Measurements from ENCODE around the gene BRD2.

The BRD2 gene

GRCh38 chr6:32962213-32962826, 6.1 kb upstream of the BRD2 start:
- no peak overlapping the region for H3K4me3 Mint-ChIP-seq
- H3K4me1 Mint-ChIP-seq: peaks cover 61% of the 10 kb centered on the region
- no peaks in the 10 kb centered on the region for H3K36me3 Mint-ChIP-seq
- H3K27ac Mint-ChIP-seq: no peak overlapping the region
- no peaks in the 10 kb centered on the region for H3K9me3 Mint-ChIP-seq
- H3K27me3 Mint-ChIP-seq: no peaks in the 10 kb centered on the region

- H3K4me3 Mint-ChIP-seq: no peak overlapping the region
- peaks cover 64% of the 10 kb centered on the region for H3K4me1 Mint-ChIP-seq
- H3K36me3 Mint-ChIP-seq: no peaks in the 10 kb centered on the region
- H3K9me3 Mint-ChIP-seq: no peaks in the 10 kb centered on the region
- no peaks in the 10 kb centered on the region for H3K27me3 Mint-ChIP-seq
- H3K27ac Mint-ChIP-seq: peak overlapping the region; percentile 60
These were observed 4.5 kb upstream of the BRD2 start for GRCh38 chr6:32963866-32964265.

- Mint-ChIP-seq H3K4me1 (peaks cover 60% of the 10 kb centered on the region), H3K27ac (peak overlapping the region; percentile 44), H3K27me3 (no peaks in the 10 kb centered on the region), H3K9me3 (no peaks in the 10 kb centered on the region), H3K36me3 (no peaks in the 10 kb centered on the region), H3K4me3 (no peak overlapping the region)
These were observed 3.6 kb upstream of the BRD2 start for GRCh38 chr6:32964776-32965175.

GRCh38 chr6:32967151-32968091, 973 bp upstream of the BRD2 start:
- Mint-ChIP-seq H3K4me3 (peak overlapping the region; percentile 96), H3K9me3 (no peaks in the 10 kb centered on the region), H3K4me1 (peaks cover 39% of the 10 kb centered on the region), H3K27me3 (no peaks in the 10 kb centered on the region), H3K36me3 (peaks cover 8% of the 10 kb centered on the region), H3K27ac (peak overlapping the region; percentile 86)

GRCh38 chr6:32968867-32969684, 682 bp downstream of the BRD2 start:
- Mint-ChIP-seq H3K4me1 (peaks cover 31% of the 10 kb centered on the region), H3K9me3 (no peaks in the 10 kb centered on the region), H3K27ac (peak overlapping the region; percentile 100), H3K27me3 (no peaks in the 10 kb centered on the region), H3K4me3 (peak overlapping the region; percentile 96), H3K36me3 (peaks cover 24% of the 10 kb centered on the region)

GRCh38 chr6:32969685-32970412, 1.5 kb downstream of the BRD2 start:
- H3K36me3 Mint-ChIP-seq: peaks cover 31% of the 10 kb centered on the region
- H3K27me3 Mint-ChIP-seq: no peaks in the 10 kb centered on the region
- peaks cover 24% of the 10 kb centered on the region for H3K4me1 Mint-ChIP-seq
- H3K9me3 Mint-ChIP-seq: no peaks in the 10 kb centered on the region
- H3K4me3 Mint-ChIP-seq: peak overlapping the region; percentile 96
- peak overlapping the region; percentile 100 for H3K27ac Mint-ChIP-seq

GRCh38 chr6:32970413-32971241, 2.2 kb downstream of the BRD2 start:
- H3K4me3 Mint-ChIP-seq: peak overlapping the region; percentile 97
- H3K36me3 Mint-ChIP-seq: peaks cover 39% of the 10 kb centered on the region
- H3K9me3 Mint-ChIP-seq: no peaks in the 10 kb centered on the region
- no peaks in the 10 kb centered on the region for H3K27me3 Mint-ChIP-seq
- peaks cover 22% of the 10 kb centered on the region for H3K4me1 Mint-ChIP-seq
- peak overlapping the region; percentile 100 for H3K27ac Mint-ChIP-seq

GRCh38 chr6:32971242-32971580, 2.8 kb downstream of the BRD2 start:
- peak overlapping the region; percentile 97 for H3K4me3 Mint-ChIP-seq
- H3K4me1 Mint-ChIP-seq: peaks cover 24% of the 10 kb centered on the region
- peaks cover 44% of the 10 kb centered on the region for H3K36me3 Mint-ChIP-seq
- H3K27ac Mint-ChIP-seq: peak overlapping the region; percentile 89
- H3K9me3 Mint-ChIP-seq: no peaks in the 10 kb centered on the region
- no peaks in the 10 kb centered on the region for H3K27me3 Mint-ChIP-seq

GRCh38 chr6:32971581-32972352, 3.4 kb downstream of the BRD2 start:
- peak overlapping the region; percentile 97 for H3K4me3 Mint-ChIP-seq
- H3K27me3 Mint-ChIP-seq: no peaks in the 10 kb centered on the region
- peaks cover 49% of the 10 kb centered on the region for H3K36me3 Mint-ChIP-seq
- peak overlapping the region; percentile 89 for H3K27ac Mint-ChIP-seq
- peaks cover 25% of the 10 kb centered on the region for H3K4me1 Mint-ChIP-seq
- no peaks in the 10 kb centered on the region for H3K9me3 Mint-ChIP-seq

- Mint-ChIP-seq H3K36me3 (peaks cover 55% of the 10 kb centered on the region), H3K9me3 (no peaks in the 10 kb centered on the region), H3K4me1 (peaks cover 24% of the 10 kb centered on the region), H3K27ac (peak overlapping the region; percentile 89), H3K27me3 (no peaks in the 10 kb centered on the region), H3K4me3 (peak overlapping the region; percentile 97)
These were observed 4.2 kb downstream of the BRD2 start for GRCh38 chr6:32972353-32973143.

- H3K36me3 Mint-ChIP-seq: peaks cover 59% of the 10 kb centered on the region
- H3K27me3 Mint-ChIP-seq: no peaks in the 10 kb centered on the region
- no peaks in the 10 kb centered on the region for H3K9me3 Mint-ChIP-seq
- peaks cover 31% of the 10 kb centered on the region for H3K4me1 Mint-ChIP-seq
- peak overlapping the region; percentile 89 for H3K27ac Mint-ChIP-seq
- peak overlapping the region; percentile 97 for H3K4me3 Mint-ChIP-seq
These were observed 5.0 kb downstream of the BRD2 start for GRCh38 chr6:32973144-32974015.

- H3K36me3 Mint-ChIP-seq: peaks cover 61% of the 10 kb centered on the region
These were observed 5.6 kb downstream of the BRD2 start for GRCh38 chr6:32974016-32974333.

More at GRCh38 chr6:32974016-32974333, 5.6 kb downstream of the BRD2 start:
- Mint-ChIP-seq H3K4me3 (peak overlapping the region; percentile 97), H3K4me1 (peaks cover 35% of the 10 kb centered on the region), H3K27me3 (no peaks in the 10 kb centered on the region), H3K27ac (peak overlapping the region; percentile 89), H3K9me3 (no peaks in the 10 kb centered on the region)

All from activated naive CD4-positive, alpha-beta T cell treated with anti-CD3 and anti-CD28 coated beads, Interleukin-2, amount 50 U/mL, for 24 hours (primary cell).